Neural crest cell (in vitro differentiated cells): Measurements from ENCODE around the gene RALY. TPM values are rescaled to one million over a fixed set of nuclear protein-coding genes. Genes with fewer than 3 reads are reported as not detected.

Source experiments
- DNase-seq: peaks from one replicate; pipeline ENCODE4 v3.0.0; 2021; ENCODE audit warnings: low read depth, mixed read lengths, low spot score
- H3K27ac Mint-ChIP-seq: one replicate; pipeline ENCODE4 v1.8.0; 2021; ENCODE audit warnings: mild to moderate bottlenecking, mixed read lengths; ENCODE audit not compliant: unreplicated experiment
- H3K27me3 Mint-ChIP-seq: 2 replicates; pipeline ENCODE4 v1.8.0; 2021; ENCODE audit warnings: low read depth, mild to moderate bottlenecking, mixed read lengths
- H3K36me3 Mint-ChIP-seq: 2 replicates; pipeline ENCODE4 v1.8.0; 2021; ENCODE audit warnings: low read depth, mild to moderate bottlenecking, mixed read lengths
- H3K4me1 Mint-ChIP-seq: 2 replicates; pipeline ENCODE4 v1.8.0; 2021; ENCODE audit warnings: mixed read lengths
- H3K4me3 Mint-ChIP-seq: one replicate; pipeline ENCODE4 v1.8.0; 2021; ENCODE audit warnings: mild to moderate bottlenecking, mixed read lengths
- H3K9me3 Mint-ChIP-seq: 2 replicates; pipeline ENCODE4 v1.8.0; 2021; ENCODE audit warnings: mixed read lengths
- total RNA-seq: library from RNA; stranded (reverse); gene quantifications from 2 replicates; pipeline ENCODE4 v1.2.1, GENCODE V29; 2021
- TF ChIP-seq, protein P1 (sequence below): fragments of 200-600 bp; sonication (generic); conservative IDR thresholded peaks from 2 replicates; pipeline ENCODE4 v1.5.0; 2021; ENCODE audit warnings: antibody characterized with exemption, mild to moderate bottlenecking

RALY gene
- total RNA-seq, 1 donor from 2014 or later = 313 TPM

DNA sequence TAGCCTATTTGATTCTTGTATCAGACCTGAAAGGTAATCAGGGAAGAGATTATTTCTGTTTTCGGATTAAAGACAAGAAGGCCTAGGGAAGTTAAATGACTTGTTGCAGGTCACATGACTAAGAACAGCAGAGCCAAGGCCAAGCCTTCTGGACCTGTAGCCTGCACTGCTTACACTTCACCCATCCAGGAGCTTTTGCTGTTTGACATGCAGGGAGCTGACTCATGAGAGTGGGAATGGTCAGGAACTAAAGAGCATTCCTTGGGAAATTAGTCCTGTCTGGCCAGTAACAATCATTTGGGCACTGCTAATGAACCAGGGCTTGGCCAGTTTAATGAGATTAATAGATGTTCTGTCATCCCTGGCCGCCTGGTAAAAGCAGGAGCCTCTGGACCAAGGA is 71.5 kb downstream of the RALY start:
- Mint-ChIP-seq H3K27ac (no peak overlapping the region), H3K9me3 (no peaks in the 10 kb centered on the region), H3K4me3 (no peak overlapping the region), H3K27me3 (no peaks in the 10 kb centered on the region), H3K4me1 (peaks cover 11% of the 10 kb centered on the region), H3K36me3 (no peaks in the 10 kb centered on the region)
- TF ChIP-seq, protein P1, sequence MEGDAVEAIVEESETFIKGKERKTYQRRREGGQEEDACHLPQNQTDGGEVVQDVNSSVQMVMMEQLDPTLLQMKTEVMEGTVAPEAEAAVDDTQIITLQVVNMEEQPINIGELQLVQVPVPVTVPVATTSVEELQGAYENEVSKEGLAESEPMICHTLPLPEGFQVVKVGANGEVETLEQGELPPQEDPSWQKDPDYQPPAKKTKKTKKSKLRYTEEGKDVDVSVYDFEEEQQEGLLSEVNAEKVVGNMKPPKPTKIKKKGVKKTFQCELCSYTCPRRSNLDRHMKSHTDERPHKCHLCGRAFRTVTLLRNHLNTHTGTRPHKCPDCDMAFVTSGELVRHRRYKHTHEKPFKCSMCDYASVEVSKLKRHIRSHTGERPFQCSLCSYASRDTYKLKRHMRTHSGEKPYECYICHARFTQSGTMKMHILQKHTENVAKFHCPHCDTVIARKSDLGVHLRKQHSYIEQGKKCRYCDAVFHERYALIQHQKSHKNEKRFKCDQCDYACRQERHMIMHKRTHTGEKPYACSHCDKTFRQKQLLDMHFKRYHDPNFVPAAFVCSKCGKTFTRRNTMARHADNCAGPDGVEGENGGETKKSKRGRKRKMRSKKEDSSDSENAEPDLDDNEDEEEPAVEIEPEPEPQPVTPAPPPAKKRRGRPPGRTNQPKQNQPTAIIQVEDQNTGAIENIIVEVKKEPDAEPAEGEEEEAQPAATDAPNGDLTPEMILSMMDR = no peak
- no peak for DNase-seq

DNA sequence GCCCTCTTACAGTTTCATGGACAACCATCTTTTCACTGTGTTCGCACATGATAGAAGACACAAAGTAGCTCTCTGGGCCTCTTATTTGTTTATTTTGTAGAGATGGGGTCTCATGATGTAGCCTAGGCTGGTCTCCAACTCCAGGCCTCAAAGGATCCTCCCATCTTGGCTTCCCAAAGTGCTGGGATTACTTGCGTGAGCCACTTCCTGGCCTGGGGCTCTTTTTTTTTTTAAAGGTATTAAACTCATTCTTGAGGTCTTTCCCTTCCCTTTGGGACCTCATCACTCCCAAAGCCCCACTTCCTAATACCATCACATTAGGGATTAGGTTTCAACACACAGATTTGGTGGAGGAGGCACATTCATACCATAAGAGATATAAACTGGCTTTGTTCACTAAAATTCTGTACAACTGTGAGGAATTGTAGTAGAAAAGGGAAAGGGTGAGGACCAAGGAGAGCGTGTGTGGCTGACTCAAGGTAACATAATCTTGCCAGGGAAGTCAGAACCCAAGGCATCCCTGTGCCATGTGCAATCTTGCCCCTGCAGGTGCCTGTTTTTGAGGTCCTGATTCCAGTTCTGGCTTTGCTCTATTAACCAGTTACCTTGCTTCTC is 72.9 kb downstream of the RALY start:
- Mint-ChIP-seq H3K27me3 (no peaks in the 10 kb centered on the region), H3K9me3 (no peaks in the 10 kb centered on the region), H3K36me3 (no peaks in the 10 kb centered on the region), H3K4me3 (no peak overlapping the region), H3K4me1 (peaks cover 11% of the 10 kb centered on the region), H3K27ac (no peak overlapping the region)
- no peak for DNase-seq
- TF ChIP-seq, protein P1 = no peak

DNA sequence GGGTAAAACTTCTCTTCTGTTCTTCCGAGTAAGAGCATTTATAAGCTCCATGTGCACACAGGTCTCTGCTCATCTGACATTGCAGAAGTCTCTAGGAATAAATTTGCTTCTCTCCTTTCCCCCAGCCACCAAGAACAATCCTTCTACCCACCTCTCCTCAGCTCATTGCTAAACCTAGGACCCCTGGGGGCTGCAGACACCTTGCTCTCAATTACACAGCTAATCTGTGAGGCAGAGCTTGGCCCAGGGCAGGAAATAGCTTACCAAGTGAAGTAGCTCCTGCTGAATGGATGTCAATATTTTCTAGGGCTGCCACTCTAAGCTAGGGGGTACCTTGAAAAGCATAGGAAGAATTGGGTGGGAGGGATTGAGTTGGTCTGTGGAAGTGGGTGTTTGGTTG is 74.3 kb downstream of the RALY start:
- TF ChIP-seq, protein P1 = no peak
- Mint-ChIP-seq H3K27me3 (no peaks in the 10 kb centered on the region), H3K4me1 (peaks cover 11% of the 10 kb centered on the region), H3K4me3 (no peak overlapping the region), H3K9me3 (no peaks in the 10 kb centered on the region), H3K27ac (no peak overlapping the region), H3K36me3 (no peaks in the 10 kb centered on the region)
- no peak for DNase-seq

DNA sequence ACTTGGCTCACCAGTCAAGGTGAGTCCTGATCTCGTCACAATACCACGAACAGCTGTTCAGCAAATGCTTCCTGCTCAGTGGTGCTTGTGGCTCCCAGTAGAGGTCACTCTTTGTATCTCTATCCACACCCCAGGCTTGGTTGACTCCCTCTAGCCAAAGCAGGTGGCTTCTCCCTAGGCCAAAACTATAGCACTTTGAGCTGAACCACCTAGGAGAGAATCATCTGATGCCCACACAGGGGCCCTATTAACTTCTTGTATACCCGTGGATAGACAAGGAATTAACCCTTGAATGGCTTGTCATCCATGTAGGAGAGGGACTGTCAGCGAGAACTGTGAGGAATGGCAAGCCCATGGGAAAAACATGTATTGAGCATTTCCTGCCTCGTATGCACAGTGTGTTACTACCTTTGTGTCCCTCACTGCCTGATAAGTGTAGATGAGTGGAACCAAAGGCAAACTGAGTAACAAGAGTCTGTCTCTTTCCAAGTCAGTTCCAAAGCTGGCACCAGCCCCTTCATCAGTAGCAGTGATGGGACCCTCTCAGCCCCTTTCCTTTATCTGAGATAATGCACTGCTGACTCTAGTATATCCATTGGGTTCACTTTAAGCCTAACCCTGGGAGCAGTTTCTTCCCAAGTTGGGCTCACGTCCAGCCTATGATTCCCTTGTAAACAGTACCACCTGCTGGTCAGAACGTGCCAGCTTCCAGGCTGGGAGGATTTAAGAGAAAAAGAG is 75.8 kb downstream of the RALY start:
- peak; percentile 79 for DNase-seq
- no peak overlapping the region for H3K4me3 Mint-ChIP-seq
- TF ChIP-seq, protein P1 = peak; percentile 100
- H3K27ac Mint-ChIP-seq = no peak overlapping the region
- H3K4me1 Mint-ChIP-seq = peaks cover 11% of the 10 kb centered on the region
- no peaks in the 10 kb centered on the region for H3K27me3 Mint-ChIP-seq
- no peaks in the 10 kb centered on the region for H3K36me3 Mint-ChIP-seq
- no peaks in the 10 kb centered on the region for H3K9me3 Mint-ChIP-seq

DNA sequence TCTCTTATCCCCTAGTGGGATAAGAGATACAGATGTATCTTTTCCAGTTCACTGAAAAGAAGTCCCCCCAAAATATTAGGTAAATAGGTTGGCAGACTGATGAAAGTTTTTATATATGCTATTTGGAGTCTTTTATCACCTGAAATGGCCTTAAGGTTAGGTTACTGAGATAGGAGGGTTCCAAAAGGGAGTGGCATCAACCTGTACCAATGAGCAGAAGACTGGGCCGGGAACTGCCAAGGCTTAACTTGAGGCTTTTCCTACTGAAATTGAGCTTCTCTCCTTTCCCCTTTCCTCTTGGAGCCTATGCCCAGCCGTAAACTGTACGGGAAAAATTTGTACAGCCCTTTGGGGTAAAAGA is 76.3 kb downstream of the RALY start:
- Mint-ChIP-seq H3K27ac (no peak overlapping the region), H3K4me3 (no peak overlapping the region), H3K4me1 (peaks cover 11% of the 10 kb centered on the region), H3K36me3 (no peaks in the 10 kb centered on the region), H3K27me3 (no peaks in the 10 kb centered on the region), H3K9me3 (no peaks in the 10 kb centered on the region)
- DNase-seq = no peak
- TF ChIP-seq, protein P1 = peak; percentile 6
